Liver (tissue), 9 donors: Measurements from ENCODE around the gene MEIS1. TPM values are rescaled to one million over a fixed set of nuclear protein-coding genes. Genes with fewer than 3 reads are reported as not detected.

Experiments
- DNase-seq: peaks from one replicate; pipeline ENCODE4 v3.0.0-alpha.2; 2017; ENCODE audit warnings: low spot score
- H3K27ac ChIP-seq, 2 donors: one replicate each; pipeline ENCODE4 v1.7.0; 2013; ENCODE audit warnings: inconsistent platforms in 2 of 2, low read length in 2 of 2, control low read depth in 1 of 2, low read depth in 1 of 2, mild to moderate bottlenecking in 1 of 2
- H3K27me3 ChIP-seq, 4 donors: one replicate each; pipeline versions ENCODE4 v1.6.1 to v1.7.0; 2013; ENCODE audit warnings: low read length in 3 of 4, inconsistent platforms in 1 of 4, mild to moderate bottlenecking in 1 of 4, moderate library complexity in 1 of 4; ENCODE audit not compliant: control insufficient read depth in 4 of 4, insufficient read depth in 4 of 4
- H3K36me3 ChIP-seq, 4 donors: one replicate each; pipeline versions ENCODE4 v1.6.1 to v1.7.0; 2013; ENCODE audit warnings: low read length in 3 of 4, mild to moderate bottlenecking in 3 of 4, low read depth in 1 of 4, moderate library complexity in 1 of 4; ENCODE audit not compliant: control insufficient read depth in 4 of 4, insufficient read depth in 3 of 4
- H3K4me1 ChIP-seq, 4 donors: one replicate each; pipeline versions ENCODE4 v1.6.1 to v1.7.0; 2013; ENCODE audit warnings: low read length in 3 of 4, mild to moderate bottlenecking in 3 of 4, moderate library complexity in 1 of 4; ENCODE audit not compliant: control insufficient read depth in 4 of 4, insufficient read depth in 4 of 4
- H3K4me3 ChIP-seq, 3 donors: one replicate each; pipeline versions ENCODE4 v1.6.1 to v1.7.0; 2013; ENCODE audit warnings: low read length in 3 of 3, control low read depth in 1 of 3, low read depth in 1 of 3, mild to moderate bottlenecking in 1 of 3
- H3K9ac ChIP-seq, 2 donors: one replicate each; pipeline ENCODE4 v1.7.0; 2013; ENCODE audit warnings: low read length in 2 of 2, mild to moderate bottlenecking in 2 of 2, moderate library complexity in 2 of 2, control low read depth in 1 of 2, low read depth in 1 of 2
- H3K9me3 ChIP-seq, 4 donors: one replicate each; pipeline versions ENCODE4 v1.6.1 to v1.7.0; 2013; ENCODE audit warnings: low read length in 3 of 4; ENCODE audit not compliant: control insufficient read depth in 4 of 4
- ATF3 ChIP-seq: IDR thresholded peaks from 2 replicates; pipeline ENCODE4 v1.6.1; 2016; ENCODE audit warnings: antibody characterized with exemption
- EGR1 ChIP-seq, 2 donors: IDR thresholded peaks; 2 replicates each; pipeline ENCODE4 v1.6.1; 2016 to 2018; ENCODE audit warnings: antibody characterized with exemption in 2 of 2, low read depth in 2 of 2
- FOXA2 ChIP-seq: IDR thresholded peaks from 2 replicates; pipeline ENCODE4 v1.6.1; 2016; ENCODE audit warnings: antibody characterized with exemption
- GABPA ChIP-seq, 2 donors: IDR thresholded peaks in 1 of 2; conservative IDR thresholded peaks in 1 of 2; 2 replicates each; pipeline ENCODE4 v1.6.1; 2016; ENCODE audit warnings: antibody characterized with exemption in 2 of 2, mild to moderate bottlenecking in 1 of 2, moderate library complexity in 1 of 2
- HNF4A ChIP-seq, 2 donors: conservative IDR thresholded peaks; 2 replicates each; pipeline ENCODE4 v1.6.1; 2016; ENCODE audit warnings: antibody characterized with exemption in 2 of 2, mild to moderate bottlenecking in 2 of 2
- HNF4G ChIP-seq: IDR thresholded peaks from 2 replicates; pipeline ENCODE4 v1.6.1; 2016; ENCODE audit warnings: antibody characterized with exemption
- JUND ChIP-seq, 2 donors: IDR thresholded peaks; 2 replicates each; pipeline ENCODE4 v1.6.1; 2016; ENCODE audit warnings: antibody characterized with exemption in 2 of 2
- MAX ChIP-seq: IDR thresholded peaks from 2 replicates; pipeline ENCODE4 v1.6.1; 2016; ENCODE audit warnings: antibody characterized with exemption
- NR2F2 ChIP-seq: IDR thresholded peaks from 2 replicates; pipeline ENCODE4 v1.6.1; 2016; ENCODE audit warnings: antibody characterized with exemption
- RAD21 ChIP-seq, 2 donors: IDR thresholded peaks; 2 replicates each; pipeline ENCODE4 v1.6.1; 2016; ENCODE audit warnings: antibody characterized with exemption in 2 of 2, mild to moderate bottlenecking in 2 of 2
- REST ChIP-seq: IDR thresholded peaks from 2 replicates; pipeline ENCODE4 v1.6.1; 2016; ENCODE audit warnings: antibody characterized with exemption, mild to moderate bottlenecking
- RXRA ChIP-seq, 2 donors: IDR thresholded peaks; 2 replicates each; pipeline ENCODE4 v1.6.1; 2017 to 2018; ENCODE audit warnings: antibody characterized with exemption in 2 of 2, mild to moderate bottlenecking in 1 of 2
- SP1 ChIP-seq: IDR thresholded peaks from 2 replicates; pipeline ENCODE4 v1.6.1; 2018; ENCODE audit warnings: antibody characterized with exemption, mild to moderate bottlenecking
- ZBTB33 ChIP-seq: IDR thresholded peaks from 2 replicates; pipeline ENCODE4 v1.6.1; 2016; ENCODE audit warnings: antibody characterized with exemption
- WGBS: extraction: QIAGEN DNeasy Blood & Tissue Kit; methylation state at CpG from one replicate; pipeline ENCODE4 v1.1.7; 2013; 5-methylcytosine and 5-hydroxymethylcytosine counted together
- polyA plus RNA-seq, 2 donors: library from polyadenylated mRNA; stranded (reverse) in 1 of 2; unstranded in 1 of 2; fragments of 200-250 nt in 1 of 2; fragments of >200 nt in 1 of 2; fragmentation: Nextera tagmentation in 1 of 2; extraction: Ambion mirVana in 1 of 2; gene quantifications; one replicate each; pipeline versions ENCODE4 v1.2.1 to v1.2.3, GENCODE V29; 2013 to 2015
- total RNA-seq, 2 donors: library from RNA; depleted of rRNA; stranded (reverse); fragments of >200 nt; gene quantifications; one replicate each; pipeline ENCODE4 v1.2.3, GENCODE V29; 2014
- donor health status: healthy.
- donor health status: healthy.
- donor health status: healthy.
- donor health status: healthy.
- donor health status: healthy.

The MEIS1 gene
- total and polyA plus RNA-seq, 4 donors: 1.6 to 8.6 (median 5.5) TPM

GRCh38 chr2:66445925-66446871 is 11.3 kb downstream of the MEIS1 start:
- H3K36me3 ChIP-seq: peaks cover 0 to 8% (median 0%) of the 10 kb centered on the region in 4 donors
- H3K9ac ChIP-seq: no peak overlapping the region
- peak overlapping the region in 1 of 3 donors; percentile 33 for H3K4me3 ChIP-seq
- H3K27me3 ChIP-seq: no peaks in the 10 kb centered on the region
- no peaks in the 10 kb centered on the region for H3K4me1 ChIP-seq
- no peaks in the 10 kb centered on the region for H3K9me3 ChIP-seq
- TF ChIP-seq RXRA (IDR thresholded peaks at IDR 0.05) (no peak), HNF4G (no peak), HNF4A (conservative IDR thresholded peaks at IDR 0.05) (no peak), FOXA2 (no peak), ZBTB33 (no peak), NR2F2 (no peak)
- whole genome bisulfite sequencing: 58% methylated on average over 66 of the region's 66 CpGs
- no peak for DNase-seq
- peak overlapping the region; percentile 62 to 71 for H3K27ac ChIP-seq

GRCh38 chr2:66446941-66447340 is 12.0 kb downstream of the MEIS1 start:
- Histone ChIP-seq H3K4me3 (no peak overlapping the region), H3K9ac (no peak overlapping the region), H3K4me1 (no peaks in the 10 kb centered on the region), H3K9me3 (no peaks in the 10 kb centered on the region), H3K27me3 (no peaks in the 10 kb centered on the region), H3K36me3 (peaks cover 0 to 8% (median 0%) of the 10 kb centered on the region in 4 donors), H3K27ac (peak overlapping the region; percentile 62 to 71)
- no peak for DNase-seq
- 79% methylated on average over 8 of the region's 8 CpGs for WGBS
- TF ChIP-seq EGR1 (IDR thresholded peaks at IDR 0.05; ENCODE audit: low read depth in 2 of 2) (no peak), REST (no peak), SP1 (no peak), HNF4A (conservative IDR thresholded peaks at IDR 0.05) (no peak), RAD21 (IDR thresholded peaks at IDR 0.05) (no peak), GABPA (IDR thresholded peaks at IDR 0.05 in 1 of 2, conservative IDR thresholded peaks at IDR 0.05 in 1 of 2) (no peak), MAX (no peak), JUND (IDR thresholded peaks at IDR 0.05) (no peak), RXRA (IDR thresholded peaks at IDR 0.05) (no peak), FOXA2 (no peak), ATF3 (no peak)
